Naive thymus-derived CD8-positive, alpha-beta T cell (primary cell): ENCODE data around the gene TIMM50. TPM values are rescaled to one million over a fixed set of nuclear protein-coding genes. Genes with fewer than 3 reads are reported as not detected.
A peak's percentile ranks its signal among the peaks of the same experiment; 100 is the strongest.

Source experiments
- ATAC-seq, 2 donors: fragments of 150-1000 bp; cut with Tn5 transposase in 1 of 2; sonication (Bioruptor Pico), chemical (Tn5 transposase) in 1 of 2; 1 replicate in 1 of 2; 2 replicates in 1 of 2; pipeline ENCODE4 v1.10.0; 2021; ENCODE audit warnings: mild to moderate bottlenecking in 2 of 2, moderate library complexity in 2 of 2
- POLR2A ChIA-PET: fragments of 350-600 bp; sonication (Branson Sonifier 250); formaldehyde crosslinking; loops from one replicate; lab custom pipeline; 2021; ENCODE audit warnings: antibody characterized with exemption; lab: Charles Lee
- DNase-seq, 10 donors: peaks; one replicate each; pipeline versions ENCODE4 v3.0.0 to v3.0.0-alpha.2; 2020 to 2022
- H3K27ac Mint-ChIP-seq, 10 donors: one replicate each; pipeline ENCODE4 v1.8.0; 2020 to 2022; ENCODE audit warnings: mild to moderate bottlenecking in 10 of 10, mixed read lengths in 10 of 10, moderate library complexity in 4 of 10, inconsistent platforms in 1 of 10
- H3K27me3 Mint-ChIP-seq, 5 donors: one replicate each; pipeline ENCODE4 v1.8.0; 2021 to 2022; ENCODE audit warnings: mixed read lengths in 5 of 5
- H3K36me3 Mint-ChIP-seq, 3 donors: one replicate each; pipeline ENCODE4 v1.8.0; 2020 to 2022; ENCODE audit warnings: mixed read lengths in 3 of 3, mild to moderate bottlenecking in 2 of 3, inconsistent platforms in 1 of 3
- H3K4me1 Mint-ChIP-seq, 4 donors: one replicate each; pipeline ENCODE4 v1.8.0; 2021 to 2022; ENCODE audit warnings: mixed read lengths in 4 of 4
- H3K4me3 Mint-ChIP-seq, 10 donors: one replicate each; pipeline ENCODE4 v1.8.0; 2020 to 2022; ENCODE audit warnings: mild to moderate bottlenecking in 10 of 10, mixed read lengths in 10 of 10, moderate library complexity in 6 of 10, inconsistent platforms in 1 of 10
- H3K9me3 Mint-ChIP-seq, 9 donors: one replicate each; pipeline ENCODE4 v1.8.0; 2020 to 2022; ENCODE audit warnings: mixed read lengths in 9 of 9, mild to moderate bottlenecking in 3 of 9, inconsistent platforms in 1 of 9, moderate library complexity in 1 of 9
- polyA plus RNA-seq, 3 donors: library from polyadenylated mRNA; unstranded; fragments of 300-500 nt; fragmentation: Illumina TruSeq; gene quantifications; one replicate each; pipeline ENCODE4 v1.2.3, GENCODE V29; 2021
- total RNA-seq, 8 experiments: library from RNA in 2 of 8; stranded (reverse) in 2 of 8; gene quantifications; one replicate each; pipeline ENCODE4 v1.2.3 and lab custom pipeline; 2021 to 2026

Gene TIMM50
- total and polyA plus RNA-seq, 5 experiments from 2014 or later, result 41.4 to 53.3 (median 47.5) TPM

- ATAC-seq (no peak), DNase-seq (no peak)
- Mint-ChIP-seq H3K27me3 (no peaks in the 10 kb centered on the region), H3K27ac (no peak overlapping the region), H3K9me3 (no peaks in the 10 kb centered on the region), H3K4me3 (no peak overlapping the region), H3K36me3 (peaks cover 0 to 58% (median 6%) of the 10 kb centered on the region in 3 donors), H3K4me1 (peaks cover 0 to 3% (median under 1%) of the 10 kb centered on the region in 4 donors)
- POLR2A ChIA-PET, result no interaction called here
Measured at GRCh38 chr19:39489756-39490155, 9.1 kb downstream of the TIMM50 start.

- peaks cover 0 to 10% (median 3%) of the 10 kb centered on the region in 5 donors for H3K27me3 Mint-ChIP-seq
- ATAC-seq (no peak), DNase-seq (no peak)
- no peaks in the 10 kb centered on the region for H3K9me3 Mint-ChIP-seq
- H3K4me3 Mint-ChIP-seq, result no peak overlapping the region
- H3K4me1 Mint-ChIP-seq, result no peaks in the 10 kb centered on the region
- peaks cover 0 to 40% (median 6%) of the 10 kb centered on the region in 3 donors for H3K36me3 Mint-ChIP-seq
- POLR2A ChIA-PET, result interaction anchor here (1.1 kb wide), 1 partner anchor 310 kb away, joined by 3 read pairs; no protein-coding TSS in a partner anchor
- H3K27ac Mint-ChIP-seq, result peak overlapping the region in 1 of 10 donors; percentile 48
Measured at GRCh38 chr19:39492225-39492624, 11.6 kb downstream of the TIMM50 start.

- Mint-ChIP-seq H3K27me3 (peaks cover 0 to 11% (median 5%) of the 10 kb centered on the region in 5 donors), H3K27ac (peak overlapping the region in 2 of 10 donors; percentile 22 to 24), H3K36me3 (peaks cover 0 to 35% (median 6%) of the 10 kb centered on the region in 3 donors), H3K9me3 (no peaks in the 10 kb centered on the region), H3K4me3 (no peak overlapping the region), H3K4me1 (peaks cover 0 to 3% (median under 1%) of the 10 kb centered on the region in 4 donors)
- POLR2A ChIA-PET, result interaction anchor here (1.1 kb wide), 1 partner anchor 311 kb away, joined by 3 read pairs; no protein-coding TSS in a partner anchor
- no peak for DNase-seq
- no peak for ATAC-seq
Measured at GRCh38 chr19:39492788-39493187, 12.2 kb downstream of the TIMM50 start.

GRCh38 chr19:39494661-39495060, 14.0 kb downstream of the TIMM50 start:
- peaks cover 9 to 29% (median 15%) of the 10 kb centered on the region in 5 donors for H3K27me3 Mint-ChIP-seq
- peaks cover 0 to 18% (median 2%) of the 10 kb centered on the region in 3 donors for H3K36me3 Mint-ChIP-seq
- POLR2A ChIA-PET, result no interaction called here
- no peak for DNase-seq
- no peak overlapping the region for H3K27ac Mint-ChIP-seq
- no peaks in the 10 kb centered on the region for H3K9me3 Mint-ChIP-seq
- peaks cover 11 to 19% (median 15%) of the 10 kb centered on the region in 4 donors for H3K4me1 Mint-ChIP-seq
- ATAC-seq, result no peak
- no peak overlapping the region for H3K4me3 Mint-ChIP-seq

- no peak for ATAC-seq
- H3K4me1 Mint-ChIP-seq, result peaks cover 15 to 27% (median 19%) of the 10 kb centered on the region in 4 donors
- H3K9me3 Mint-ChIP-seq, result peaks cover 0 to 2% (median 0%) of the 10 kb centered on the region in 9 donors
- H3K27ac Mint-ChIP-seq, result no peak overlapping the region
- no peak overlapping the region for H3K4me3 Mint-ChIP-seq
- DNase-seq, result no peak
- H3K36me3 Mint-ChIP-seq, result peaks cover 0 to 11% (median 2%) of the 10 kb centered on the region in 3 donors
- POLR2A ChIA-PET, result no interaction called here
- H3K27me3 Mint-ChIP-seq, result peaks cover 19 to 43% (median 24%) of the 10 kb centered on the region in 5 donors
Measured at GRCh38 chr19:39496063-39496462, 15.4 kb downstream of the TIMM50 start.

- H3K27me3 Mint-ChIP-seq, result peaks cover 19 to 52% (median 30%) of the 10 kb centered on the region in 5 donors
- POLR2A ChIA-PET, result interaction anchor here (0.7 to 1.7 kb wide), 5 partner anchors 19 to 910 kb away, joined by 3 to 10 read pairs (median 3); partner anchors contain the start of genes EID2B and RPS16
- H3K4me3 Mint-ChIP-seq, result peak overlapping the region in 4 of 10 donors; percentile 23 to 75 (median 57)
- no peak overlapping the region for H3K27ac Mint-ChIP-seq
- peaks cover 0 to 6% (median 0%) of the 10 kb centered on the region in 3 donors for H3K36me3 Mint-ChIP-seq
- DNase-seq, result no peak
- H3K4me1 Mint-ChIP-seq, result peaks cover 15 to 27% (median 19%) of the 10 kb centered on the region in 4 donors
- peaks cover 0 to 2% (median 0%) of the 10 kb centered on the region in 9 donors for H3K9me3 Mint-ChIP-seq
- ATAC-seq, result no peak
Measured at GRCh38 chr19:39497701-39497995, 17.0 kb downstream of the TIMM50 start.

- POLR2A ChIA-PET, result interaction anchor here (0.6 to 1.7 kb wide), 6 partner anchors 20 to 910 kb away, joined by 3 to 10 read pairs (median 3); partner anchors contain the start of genes EID2B and RPS16
- H3K36me3 Mint-ChIP-seq, result peaks cover 0 to 6% (median 0%) of the 10 kb centered on the region in 3 donors
- DNase-seq, result peak in 3 of 10 donors; percentile 16 to 26 (median 25)
- peaks cover 16 to 31% (median 22%) of the 10 kb centered on the region in 4 donors for H3K4me1 Mint-ChIP-seq
- ATAC-seq, result peak; percentile 50 to 59
- peak overlapping the region; percentile 38 to 84 (median 72) for H3K4me3 Mint-ChIP-seq
- H3K9me3 Mint-ChIP-seq, result peaks cover 0 to 3% (median 0%) of the 10 kb centered on the region in 9 donors
- H3K27ac Mint-ChIP-seq, result peak overlapping the region in 3 of 10 donors; percentile 4 to 37 (median 31)
- peaks cover 19 to 55% (median 30%) of the 10 kb centered on the region in 5 donors for H3K27me3 Mint-ChIP-seq
Measured at GRCh38 chr19:39497996-39498797, 17.6 kb downstream of the TIMM50 start.

- POLR2A ChIA-PET, result interaction anchor here (1.7 kb wide), 1 partner anchor 63 kb away, joined by 10 read pairs; the partner anchor contains the start of gene RPS16
- H3K4me3 Mint-ChIP-seq, result peak within 1 kb of the TSS; percentile 57 to 89 (median 76)
- H3K27ac Mint-ChIP-seq, result peak within 1 kb of the TSS in 5 of 10 donors; percentile 1 to 46 (median 29)
- H3K36me3 Mint-ChIP-seq, result peaks cover 0 to 2% (median 0%) of the 10 kb centered on the region in 3 donors
- H3K9me3 Mint-ChIP-seq, result peaks cover 0 to 4% (median 0%) of the 10 kb centered on the region in 9 donors
- DNase-seq (peak in 1 of 10 donors; percentile 26), ATAC-seq (peak; percentile 6 to 19)
- peaks cover 21 to 64% (median 38%) of the 10 kb centered on the region in 5 donors for H3K27me3 Mint-ChIP-seq
- peaks cover 23 to 39% (median 26%) of the 10 kb centered on the region in 4 donors for H3K4me1 Mint-ChIP-seq
Measured at GRCh38 chr19:39498798-39499642, 18.4 kb downstream of the TIMM50 start, which contains the start of gene DLL3. Gene DLL3 (plus strand): TSS chr19:39498947. CDS start chr19:39498975, 28 bp downstream.

- Mint-ChIP-seq H3K27ac (peak overlapping the region in 1 of 10 donors; percentile 29), H3K9me3 (peaks cover 0 to 4% (median 0%) of the 10 kb centered on the region in 9 donors), H3K4me1 (peaks cover 26 to 45% (median 27%) of the 10 kb centered on the region in 4 donors), H3K36me3 (peaks cover 0 to 2% (median 0%) of the 10 kb centered on the region in 3 donors), H3K27me3 (peaks cover 21 to 73% (median 47%) of the 10 kb centered on the region in 5 donors), H3K4me3 (peak overlapping the region in 9 of 10 donors; percentile 24 to 89 (median 71))
- no peak for DNase-seq
- no peak for ATAC-seq
- POLR2A ChIA-PET, result no interaction called here
Measured at GRCh38 chr19:39499932-39500331, 19.3 kb downstream of the TIMM50 start.

- DNase-seq (no peak), ATAC-seq (no peak)
- Mint-ChIP-seq H3K36me3 (peaks cover 0 to 2% (median 0%) of the 10 kb centered on the region in 3 donors), H3K27me3 (peaks cover 21 to 79% (median 49%) of the 10 kb centered on the region in 5 donors), H3K4me1 (peaks cover 26 to 45% (median 28%) of the 10 kb centered on the region in 4 donors), H3K4me3 (peak overlapping the region in 7 of 10 donors; percentile 12 to 75 (median 45)), H3K9me3 (peaks cover 0 to 4% (median 0%) of the 10 kb centered on the region in 9 donors), H3K27ac (no peak overlapping the region)
- POLR2A ChIA-PET, result interaction anchor here (1.0 kb wide), 1 partner anchor 15 kb away, joined by 3 read pairs; no protein-coding TSS in a partner anchor
Measured at GRCh38 chr19:39500543-39500942, 19.9 kb downstream of the TIMM50 start.

GRCh38 chr19:39501340-39501739, 20.7 kb downstream of the TIMM50 start:
- no peak for DNase-seq
- Mint-ChIP-seq H3K9me3 (peaks cover 0 to 4% (median 0%) of the 10 kb centered on the region in 9 donors), H3K36me3 (peaks cover 0 to 2% (median 0%) of the 10 kb centered on the region in 3 donors), H3K27me3 (peaks cover 25 to 82% (median 50%) of the 10 kb centered on the region in 5 donors), H3K27ac (no peak overlapping the region), H3K4me3 (no peak overlapping the region), H3K4me1 (peaks cover 27 to 47% (median 31%) of the 10 kb centered on the region in 4 donors)
- ATAC-seq, result no peak
- POLR2A ChIA-PET, result interaction anchor here (1.0 kb wide), 1 partner anchor 15 kb away, joined by 3 read pairs; no protein-coding TSS in a partner anchor
